Stimulated activated naive CD4-positive, alpha-beta T cell treated with Interleukin-2 at 50 U/mL for 16 hours (primary cell): ENCODE results near the gene TBX5.

Source experiments
- DNase-seq: peaks from one replicate; lab custom pipeline; 2025; lab: John Stamatoyannopoulos, UW

Gene TBX5

DNA sequence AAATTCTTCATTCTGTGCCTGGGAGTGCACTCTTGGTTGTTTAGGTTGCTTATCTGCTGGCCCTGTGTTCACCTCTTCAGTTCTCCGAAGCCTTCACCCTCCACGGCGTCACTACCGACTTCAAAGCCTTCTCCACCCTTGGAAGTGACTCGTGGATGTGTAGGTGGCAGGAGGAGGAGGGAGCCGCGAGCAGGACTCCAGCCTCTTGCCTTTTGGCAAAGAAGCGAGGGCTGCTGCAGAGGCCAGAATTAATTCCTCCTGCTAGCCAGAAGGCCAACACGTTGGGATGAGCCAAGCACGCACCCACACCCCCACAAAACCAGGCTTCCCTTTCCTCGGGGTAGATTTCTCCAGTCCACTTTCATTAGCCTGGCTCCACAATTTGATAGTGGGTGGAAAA lies 86.5 kb downstream of the TBX5 start:
- no peak for DNase-seq

DNA sequence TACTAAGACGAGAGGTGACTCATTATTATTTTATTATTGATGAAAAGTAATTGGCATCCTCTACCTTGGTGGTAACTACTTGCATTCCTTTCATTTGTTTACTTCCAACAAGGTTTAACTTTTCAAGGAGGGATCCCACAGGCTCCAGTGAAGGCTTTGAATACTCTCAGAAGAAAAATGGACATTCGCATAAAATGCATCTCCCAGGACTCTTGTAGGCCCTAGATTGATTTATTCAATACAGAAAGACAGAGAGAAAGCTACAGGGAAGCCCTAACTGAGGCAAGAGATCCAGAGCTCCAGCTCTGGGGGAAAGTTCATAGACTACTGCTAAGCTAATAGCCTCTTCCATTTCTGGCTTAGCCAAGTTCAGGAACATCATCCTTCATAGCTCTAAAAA lies 87.0 kb downstream of the TBX5 start:
- no peak for DNase-seq

DNA sequence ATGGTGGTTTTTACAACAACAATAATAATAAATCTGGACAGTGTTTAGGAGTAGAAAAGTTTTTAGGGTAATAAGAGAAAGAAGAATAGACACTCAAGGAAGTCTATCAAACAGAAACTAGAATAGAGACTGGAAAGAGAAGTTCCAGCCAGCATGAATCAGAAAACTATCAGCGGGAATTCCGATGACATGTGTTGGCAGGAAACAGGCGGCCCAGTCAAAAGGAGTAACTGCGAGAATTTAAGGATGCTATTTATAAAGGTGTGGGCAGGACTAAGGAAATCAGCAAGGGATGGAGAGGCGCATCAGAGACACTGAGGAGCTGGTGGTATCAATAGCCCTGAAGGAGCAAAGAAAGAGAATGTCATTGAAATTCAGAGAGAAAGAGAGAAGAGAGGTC lies 89.9 kb downstream of the TBX5 start:
- no peak for DNase-seq

DNA sequence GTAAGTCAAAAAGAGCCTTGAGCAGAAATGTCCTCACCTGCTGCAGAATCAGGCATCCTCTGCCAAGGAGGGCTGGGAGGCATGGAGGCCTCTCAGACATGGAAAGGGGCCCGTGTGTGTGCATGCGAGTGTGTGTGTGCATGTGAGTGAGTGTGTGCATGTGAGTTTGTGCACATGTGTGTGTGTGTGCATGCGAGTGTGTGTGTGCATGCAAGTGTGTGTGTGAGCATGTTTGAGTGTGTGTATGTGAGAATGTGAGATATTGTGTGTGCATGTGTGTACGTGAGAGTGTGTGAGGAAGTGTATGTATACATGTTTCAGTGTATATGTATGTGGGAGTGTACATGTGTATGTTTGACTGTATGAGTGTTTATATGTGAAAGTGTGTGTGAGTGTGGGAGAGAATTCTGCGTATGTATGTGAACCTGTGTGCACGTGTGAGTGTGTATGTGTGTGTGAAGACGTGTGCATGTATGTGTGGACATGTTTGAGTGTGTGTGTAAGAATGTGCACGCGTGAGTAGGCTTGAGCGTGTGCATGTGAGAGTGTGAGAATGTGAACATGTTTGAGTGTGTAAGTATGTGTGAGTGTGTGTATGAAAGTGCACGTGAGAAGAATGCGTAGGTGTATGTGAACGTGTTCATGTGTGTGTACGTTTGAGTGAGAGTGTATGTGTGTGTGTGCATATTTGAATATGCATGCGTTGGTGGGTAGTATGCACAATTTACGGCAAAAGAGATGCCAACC lies 90.8 kb downstream of the TBX5 start:
- no peak for DNase-seq

DNA sequence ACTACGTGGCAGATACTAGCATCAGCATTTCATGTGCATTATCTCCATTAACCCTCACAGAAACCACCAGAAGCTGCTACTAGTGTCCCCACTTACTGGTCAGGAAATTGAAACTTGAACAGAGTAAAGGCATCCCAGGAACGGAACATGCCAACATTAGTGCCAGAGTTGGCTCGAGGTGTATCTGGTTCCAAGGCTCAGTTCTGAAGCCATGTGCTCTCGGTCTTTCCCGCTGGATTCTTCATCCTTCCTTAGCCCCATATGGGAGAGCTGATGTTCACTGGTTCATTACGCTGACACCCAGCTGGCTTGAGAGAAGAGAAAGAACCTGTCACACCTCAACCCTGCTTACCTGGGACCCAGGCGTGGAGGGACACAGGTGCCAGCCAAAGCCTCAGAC lies 91.5 kb downstream of the TBX5 start:
- no peak for DNase-seq

DNA sequence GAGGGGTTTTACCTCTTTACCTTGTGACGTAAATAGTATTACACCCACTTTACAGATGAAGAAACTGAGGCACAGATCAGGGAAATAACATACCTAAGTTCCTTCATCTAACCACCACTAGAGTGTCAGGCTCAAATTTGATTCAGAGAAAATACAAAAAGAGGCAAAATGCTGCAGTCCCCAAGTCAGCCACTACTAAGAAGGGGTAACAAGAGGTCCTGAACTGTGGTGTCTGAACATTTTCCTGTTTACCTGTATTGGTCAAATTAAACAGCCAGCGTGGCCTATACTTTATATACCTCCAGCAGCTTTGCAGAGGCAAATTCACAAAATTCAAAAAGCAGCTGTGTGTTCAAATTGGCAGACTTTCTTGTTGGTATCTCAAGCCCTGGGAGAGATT lies 92.0 kb downstream of the TBX5 start:
- DNase-seq = no peak

DNA sequence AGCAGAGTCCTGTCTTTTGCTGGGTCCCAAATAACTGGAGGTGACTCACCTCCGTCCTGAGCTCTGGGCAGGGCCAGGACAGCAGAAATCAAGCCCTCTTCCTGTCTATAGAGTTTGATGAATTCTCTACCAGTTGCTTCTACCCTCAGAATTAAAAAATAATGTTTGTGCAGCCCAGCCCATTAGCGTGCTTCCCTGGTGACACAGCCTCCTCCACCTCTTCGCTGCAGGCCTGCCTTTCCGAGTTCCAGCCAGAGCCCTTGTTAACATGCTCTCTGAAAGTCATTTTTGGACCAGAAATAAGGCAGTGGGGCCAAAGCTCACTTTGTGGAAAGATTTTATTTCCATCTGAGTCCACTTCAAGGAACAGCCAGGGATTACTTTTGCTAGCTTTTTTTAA lies 94.0 kb downstream of the TBX5 start:
- DNase-seq = no peak

DNA sequence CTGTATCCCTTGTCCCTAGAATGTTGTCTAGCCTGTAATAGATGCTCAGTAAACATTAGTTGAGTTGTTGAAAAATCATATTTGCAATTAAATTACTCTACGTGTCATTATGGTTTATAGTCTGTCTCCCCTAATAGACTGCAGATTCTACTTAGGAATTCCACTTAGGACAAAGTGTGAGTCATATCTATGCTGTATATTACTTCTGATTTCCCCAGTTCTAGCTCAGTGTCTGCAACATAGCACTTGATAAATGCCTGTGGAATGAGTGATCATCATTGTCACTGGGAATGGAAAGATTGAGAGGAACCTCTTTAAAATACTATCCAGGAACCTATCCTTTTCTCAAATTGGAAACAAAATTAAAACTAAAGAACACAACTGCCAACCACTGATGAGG lies 99.3 kb downstream of the TBX5 start:
- DNase-seq = no peak

DNA sequence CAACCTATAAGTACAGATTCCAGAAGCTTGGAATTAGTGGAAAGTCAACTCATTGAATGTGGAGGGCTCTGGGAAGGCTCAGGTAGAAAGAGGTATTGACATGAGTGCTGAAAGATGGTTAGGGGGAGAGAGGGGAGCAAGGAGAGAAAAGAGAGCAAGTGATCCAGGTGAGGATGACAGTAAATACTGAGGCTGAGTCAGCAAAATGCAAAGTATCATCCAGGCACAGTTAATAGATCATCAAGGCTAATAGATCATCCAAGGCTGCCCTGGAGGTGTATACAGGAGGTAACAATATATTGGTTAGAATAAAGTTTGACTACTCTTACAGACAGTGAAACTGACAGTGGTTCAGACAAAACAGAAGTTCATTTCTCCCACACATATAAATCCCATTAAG lies 100.5 kb downstream of the TBX5 start:
- DNase-seq = no peak
